ENCODE measurements around the gene KIRREL2. TPM values are rescaled to one million over a fixed set of nuclear protein-coding genes. Genes with fewer than 3 reads are reported as not detected.
A peak's percentile ranks its signal among the peaks of the same experiment; 100 is the strongest.

KIRREL2 gene
- total and polyA plus RNA-seq, 9 of the 15 experiments (the other 6 are each of a cell fraction or from before 2014, with no cell fraction given) = 0.01 to 0.12 (median 0.09) TPM; not detected in 4

DNA sequence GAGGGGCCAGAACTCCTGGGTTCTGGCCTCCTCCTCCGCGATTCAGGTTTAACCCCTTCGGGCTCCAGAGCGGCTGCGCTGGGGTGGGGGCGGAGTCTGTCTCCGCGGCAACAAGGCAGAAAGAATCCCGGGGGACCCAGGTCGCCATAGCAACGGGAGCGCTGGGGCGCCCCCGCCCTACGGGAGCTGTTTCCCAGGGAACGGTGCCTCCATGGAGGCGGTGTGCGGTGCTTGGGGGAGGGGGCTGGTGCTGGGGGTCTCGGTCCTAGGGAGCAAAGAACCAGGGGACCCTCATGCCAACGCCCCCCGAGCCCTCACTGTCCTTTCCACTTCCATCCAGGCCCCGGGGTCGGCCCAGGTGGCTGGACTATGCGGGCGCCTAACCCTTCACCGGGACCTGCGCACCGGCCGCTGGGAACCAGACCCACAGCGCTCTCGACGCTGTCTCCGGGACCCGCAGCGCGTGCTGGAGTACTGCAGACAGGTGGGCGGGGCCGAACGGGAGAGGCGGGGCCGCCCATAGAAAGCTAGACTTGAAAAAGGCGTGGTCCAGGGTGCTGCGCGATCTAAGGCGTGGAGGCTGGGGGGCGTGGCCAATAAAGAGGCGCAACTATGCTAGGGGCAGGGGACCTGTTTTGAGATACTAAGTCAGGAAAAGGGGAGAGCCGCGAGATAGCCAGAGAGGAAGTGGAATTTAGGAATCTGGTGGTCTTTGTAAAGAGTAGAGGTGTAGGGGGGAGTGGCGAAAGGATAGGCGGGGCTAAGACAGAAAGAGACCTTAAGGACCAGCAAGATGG, 12.8 kb downstream of the KIRREL2 start (continued):
- TF ChIP-seq MGA (IDR thresholded peaks at IDR 0.05) = peak; percentile 93
- peak; percentile 34 for TF ChIP-seq TBP (optimal IDR thresholded peaks at IDR 0.05; ENCODE audit: low read depth, low read length)
- TF ChIP-seq AFF1 (IDR thresholded peaks at IDR 0.05; ENCODE audit: low read depth in 1 of 2, partially characterized antibody in 2 of 2) = no peak
- TF ChIP-seq, protein P1, sequence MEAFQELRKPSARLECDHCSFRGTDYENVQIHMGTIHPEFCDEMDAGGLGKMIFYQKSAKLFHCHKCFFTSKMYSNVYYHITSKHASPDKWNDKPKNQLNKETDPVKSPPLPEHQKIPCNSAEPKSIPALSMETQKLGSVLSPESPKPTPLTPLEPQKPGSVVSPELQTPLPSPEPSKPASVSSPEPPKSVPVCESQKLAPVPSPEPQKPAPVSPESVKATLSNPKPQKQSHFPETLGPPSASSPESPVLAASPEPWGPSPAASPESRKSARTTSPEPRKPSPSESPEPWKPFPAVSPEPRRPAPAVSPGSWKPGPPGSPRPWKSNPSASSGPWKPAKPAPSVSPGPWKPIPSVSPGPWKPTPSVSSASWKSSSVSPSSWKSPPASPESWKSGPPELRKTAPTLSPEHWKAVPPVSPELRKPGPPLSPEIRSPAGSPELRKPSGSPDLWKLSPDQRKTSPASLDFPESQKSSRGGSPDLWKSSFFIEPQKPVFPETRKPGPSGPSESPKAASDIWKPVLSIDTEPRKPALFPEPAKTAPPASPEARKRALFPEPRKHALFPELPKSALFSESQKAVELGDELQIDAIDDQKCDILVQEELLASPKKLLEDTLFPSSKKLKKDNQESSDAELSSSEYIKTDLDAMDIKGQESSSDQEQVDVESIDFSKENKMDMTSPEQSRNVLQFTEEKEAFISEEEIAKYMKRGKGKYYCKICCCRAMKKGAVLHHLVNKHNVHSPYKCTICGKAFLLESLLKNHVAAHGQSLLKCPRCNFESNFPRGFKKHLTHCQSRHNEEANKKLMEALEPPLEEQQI (IDR thresholded peaks at IDR 0.05) = no peak
- no peak for TF ChIP-seq CBX1 (IDR thresholded peaks at IDR 0.05; ENCODE audit: low read depth)
